IMR-90 (cell line): ENCODE results near the gene USP26. TPM values are rescaled to one million over a fixed set of nuclear protein-coding genes. Genes with fewer than 3 reads are reported as not detected.

ENCODE experiments used
- ATAC-seq: fragments of 200-7000 bp; cut with Tn5 transposase; 2 replicates; pipeline ENCODE4 v1.9.1; 2020; ENCODE audit warnings: low read depth, mild to moderate bottlenecking, moderate library complexity
- BruUV-seq: library from RNA; stranded (reverse); fragments of 400-500 nt; replicated peaks from 2 replicates; lab custom pipeline; 2021; lab: Mats Ljungman, UMichigan
- CTCF ChIA-PET: fragments of 300-600 bp; formaldehyde crosslinking; extraction: SDS; loops from one replicate; lab custom pipeline; 2021; ENCODE audit warnings: antibody characterized with exemption; lab: Yijun Ruan, JAX
- POLR2A ChIA-PET: fragments of 300-600 bp; sonication (Branson Sonifier 250); formaldehyde crosslinking; loops from one replicate; lab custom pipeline; 2022; ENCODE audit warnings: antibody characterized with exemption; ENCODE audit not compliant: unreplicated experiment; lab: Charles Lee
- DNase-seq: peaks from one replicate; pipeline ENCODE4 v3.0.0; 2013
- H2AFZ ChIP-seq: replicated peaks from 2 replicates; pipeline ENCODE3; 2013; ENCODE audit warnings: low read length, mild to moderate bottlenecking; ENCODE audit not compliant: poor library complexity
- H2AK5ac ChIP-seq: 2 replicates; pipeline ENCODE4 v1.6.1; 2013; ENCODE audit warnings: low read depth, low read length, inconsistent platforms
- H2AK9ac ChIP-seq: replicated peaks from 2 replicates; pipeline ENCODE3; 2013; ENCODE audit warnings: mild to moderate bottlenecking, low read depth, low read length, moderate library complexity; ENCODE audit not compliant: poor library complexity
- H2BK120ac ChIP-seq: 2 replicates; pipeline ENCODE4 v1.6.1; 2013; ENCODE audit warnings: low read depth, low read length, inconsistent platforms
- H2BK15ac ChIP-seq: 3 replicates; pipeline ENCODE4 v1.6.1; 2013; ENCODE audit warnings: low read depth, low read length, inconsistent platforms
- H2BK20ac ChIP-seq: 2 replicates; pipeline ENCODE4 v1.6.1; 2013; ENCODE audit warnings: low read depth, mild to moderate bottlenecking, inconsistent platforms, low read length, moderate library complexity
- H2BK5ac ChIP-seq: 2 replicates; pipeline ENCODE4 v1.6.1; 2013; ENCODE audit warnings: mild to moderate bottlenecking, low read depth, low read length, inconsistent platforms; ENCODE audit not compliant: poor library complexity, severe bottlenecking
- H3K14ac ChIP-seq: replicated peaks from 2 replicates; pipeline ENCODE4 v1.6.1; 2013; ENCODE audit warnings: low read depth, low read length, inconsistent platforms
- H3K18ac ChIP-seq: 2 replicates; pipeline ENCODE4 v1.6.1; 2013; ENCODE audit warnings: low read depth, low read length, control low read depth
- H3K23ac ChIP-seq: 2 replicates; pipeline ENCODE4 v1.6.1; 2013; ENCODE audit warnings: low read depth, low read length, inconsistent platforms
- H3K27ac ChIP-seq: 2 replicates; pipeline ENCODE4 v1.5.1; 2013; ENCODE audit warnings: mild to moderate bottlenecking, control low read depth, low read length; ENCODE audit not compliant: insufficient read depth
- H3K27me3 ChIP-seq: 2 replicates; pipeline ENCODE4 v1.6.1; 2013; ENCODE audit warnings: low read length; ENCODE audit not compliant: control insufficient read depth, insufficient read depth
- H3K36me3 ChIP-seq: 2 replicates; pipeline ENCODE4 v1.6.1; 2013; ENCODE audit warnings: low read length, mixed read lengths; ENCODE audit not compliant: control insufficient read depth, insufficient read depth
- H3K4ac ChIP-seq: 2 replicates; pipeline ENCODE4 v1.6.1; 2013; ENCODE audit warnings: low read depth, low read length, inconsistent platforms
- H3K4me1 ChIP-seq: 2 replicates; pipeline ENCODE4 v1.6.1; 2013; ENCODE audit warnings: low read length, mixed read lengths; ENCODE audit not compliant: control insufficient read depth, insufficient read depth
- H3K4me2 ChIP-seq: 2 replicates; pipeline ENCODE4 v1.6.1; 2013; ENCODE audit warnings: low read depth, mild to moderate bottlenecking, control low read depth, low read length, moderate library complexity
- H3K4me3 ChIP-seq: 2 replicates; pipeline ENCODE4 v1.5.1; 2013; ENCODE audit warnings: low read depth, mild to moderate bottlenecking, control low read depth, low read length, moderate library complexity; ENCODE audit not compliant: insufficient read depth
- H3K56ac ChIP-seq: 2 replicates; pipeline ENCODE4 v1.6.1; 2013; ENCODE audit warnings: low read length, inconsistent platforms; ENCODE audit not compliant: insufficient read depth; ENCODE audit errors: extremely low read depth
- H3K79me1 ChIP-seq, 2 experiments: 2 replicates each; pipeline ENCODE4 v1.6.1; 2013; ENCODE audit warnings: low read length in 2 of 2, inconsistent platforms in 1 of 2, low read depth in 1 of 2
- H3K9ac ChIP-seq: 2 replicates; pipeline ENCODE4 v1.6.1; 2013; ENCODE audit warnings: low read depth, low read length, control low read depth
- H3K9me1 ChIP-seq: 2 replicates; pipeline ENCODE4 v1.6.1; 2013; ENCODE audit warnings: low read length, inconsistent platforms; ENCODE audit not compliant: insufficient read depth
- H3K9me3 ChIP-seq: 2 replicates; pipeline ENCODE4 v1.6.1; 2013; ENCODE audit warnings: low read length; ENCODE audit not compliant: control insufficient read depth, insufficient read depth
- H4K20me1 ChIP-seq: 2 replicates; pipeline ENCODE4 v1.6.1; 2013; ENCODE audit warnings: low read length, inconsistent platforms; ENCODE audit not compliant: insufficient read depth
- H4K5ac ChIP-seq: 2 replicates; pipeline ENCODE4 v1.6.1; 2013; ENCODE audit warnings: mild to moderate bottlenecking, low read depth, low read length, control low read depth
- H4K8ac ChIP-seq, 2 experiments: 2 replicates each; pipeline ENCODE4 v1.6.1; 2013; ENCODE audit warnings: low read depth in 2 of 2, low read length in 2 of 2, control low read depth in 1 of 2, inconsistent platforms in 1 of 2
- H4K91ac ChIP-seq: 2 replicates; pipeline ENCODE4 v1.6.1; 2013; ENCODE audit warnings: low read depth, low read length, inconsistent platforms; ENCODE audit not compliant: insufficient read depth
- BHLHE40 ChIP-seq: fragments of 150-350 bp; IDR thresholded peaks from 2 replicates; pipeline ENCODE4 v1.6.1; 2016; ENCODE audit warnings: mild to moderate bottlenecking, low read depth, low read length
- CEBPB ChIP-seq: IDR thresholded peaks from 2 replicates; pipeline ENCODE4 v1.6.1; 2012; ENCODE audit warnings: low read depth, low read length, improper control_type of control experiment
- CHD1 ChIP-seq: IDR thresholded peaks from 2 replicates; pipeline ENCODE4 v1.6.1; 2012; ENCODE audit warnings: low read depth, low read length, improper control_type of control experiment
- ELK1 ChIP-seq: fragments of 150-350 bp; IDR thresholded peaks from 2 replicates; pipeline ENCODE4 v1.6.1; 2016; ENCODE audit warnings: low read depth, mild to moderate bottlenecking, low read length, moderate library complexity, borderline replicate concordance
- MAFK ChIP-seq: IDR thresholded peaks from 2 replicates; pipeline ENCODE4 v1.6.1; 2012; ENCODE audit warnings: low read depth, low read length, improper control_type of control experiment
- MAZ ChIP-seq: IDR thresholded peaks from 2 replicates; pipeline ENCODE4 v1.6.1; 2012; ENCODE audit warnings: low read depth, mild to moderate bottlenecking, low read length, improper control_type of control experiment, moderate library complexity, borderline replicate concordance
- MXI1 ChIP-seq: IDR thresholded peaks from 2 replicates; pipeline ENCODE4 v1.6.1; 2012; ENCODE audit warnings: low read depth, mild to moderate bottlenecking, low read length, moderate library complexity, borderline replicate concordance
- POLR2A ChIP-seq: IDR thresholded peaks from 2 replicates; pipeline ENCODE4 v1.6.1; 2012; ENCODE audit warnings: mild to moderate bottlenecking, low read depth, low read length
- RAD21 ChIP-seq: IDR thresholded peaks from 2 replicates; pipeline ENCODE4 v1.6.1; 2012; ENCODE audit warnings: low read length, improper control_type of control experiment
- RCOR1 ChIP-seq: IDR thresholded peaks from 2 replicates; pipeline ENCODE4 v1.6.1; 2012; ENCODE audit warnings: mild to moderate bottlenecking, low read length, improper control_type of control experiment; ENCODE audit not compliant: insufficient replicate concordance
- RFX5 ChIP-seq: IDR thresholded peaks from 2 replicates; pipeline ENCODE4 v1.8.0; 2012; ENCODE audit warnings: low read depth, mild to moderate bottlenecking, low read length, moderate library complexity
- SMC3 ChIP-seq: fragments of 150-350 bp; IDR thresholded peaks from 2 replicates; pipeline ENCODE4 v1.6.1; 2016; ENCODE audit warnings: low read depth, mild to moderate bottlenecking, antibody characterized with exemption, low read length, moderate library complexity
- USF2 ChIP-seq: fragments of 150-350 bp; IDR thresholded peaks from 2 replicates; pipeline ENCODE4 v1.6.1; 2017; ENCODE audit warnings: mild to moderate bottlenecking, antibody characterized with exemption, low read length, low read depth
- WGBS, 2 experiments: methylation state at CpG; one replicate each; pipeline versions ENCODE4 v1.1.5 to v1.1.7; 2013; ENCODE audit warnings: missing lambda C conversion rate in 2 of 2; ENCODE audit not compliant: insufficient read length in 1 of 2; ENCODE audit errors: extremely low coverage in 2 of 2; 5-methylcytosine and 5-hydroxymethylcytosine counted together
- dilution Hi-C: fragments of 300-500 bp; cut with HindIII; formaldehyde crosslinking; loops from one replicate; pipeline ENCODE4 v1.14.3; 2018; ENCODE audit warnings: low sequenced_read_pairs; ENCODE audit not compliant: unreplicated experiment
- in situ Hi-C: fragments of 300-500 bp; cut with MboI; formaldehyde crosslinking; loops from 3 replicates; pipeline ENCODE4 v1.14.3; 2019; ENCODE audit warnings: low sequenced_read_pairs, inconsistent platforms, mixed read lengths
- intact Hi-C: fragments of 100-400 bp; cut with micrococcal nuclease; formaldehyde crosslinking; loops from 2 replicates; pipeline ENCODE4 v1.10.0; 2022
- polyA plus RNA-seq, 3 experiments: library from polyadenylated mRNA; depleted of rRNA; stranded (reverse); fragments of >200 nt; gene quantifications; 2 replicates each; pipeline ENCODE4 v1.2.3, GENCODE V29; 2012; ENCODE audit warnings: low replicate concordance in 1 of 3
- total RNA-seq: library from RNA; depleted of rRNA; stranded (reverse); fragments of >200 nt; gene quantifications from 2 replicates; pipeline ENCODE4 v1.2.3, GENCODE V29; 2012
- TF ChIP-seq, protein P1 (sequence below): conservative IDR thresholded peaks from 2 replicates; pipeline ENCODE4 v1.5.1; 2012; ENCODE audit warnings: mild to moderate bottlenecking, low read depth, low read length, improper control_type of control experiment

USP26 gene
- total and polyA plus RNA-seq, 2 of the 4 experiments (the other 2 are of a cell fraction), result not detected

DNA sequence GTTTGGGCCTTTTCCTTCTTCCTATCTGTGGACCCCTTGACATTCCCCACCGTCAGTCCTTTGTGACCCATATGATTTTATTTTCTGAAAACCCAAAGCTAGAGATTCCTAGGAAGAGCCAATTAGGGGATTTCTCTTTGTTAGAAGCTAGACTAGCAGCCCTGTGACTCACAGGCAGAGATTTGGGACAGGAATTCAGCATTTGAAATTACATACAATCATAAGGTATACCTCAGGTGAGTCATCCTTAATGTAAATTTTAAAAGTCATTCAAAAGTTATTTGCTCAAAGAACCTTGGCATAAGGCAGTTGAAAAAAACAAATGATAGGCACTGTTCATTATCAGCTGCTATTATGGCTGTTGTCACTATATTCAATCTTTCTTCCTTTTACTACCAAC lies 40.6 kb downstream of the USP26 start:
- Histone ChIP-seq H3K18ac (no peak overlapping the region), H3K9me1 (no peaks in the 10 kb centered on the region), H3K4me3 (no peak overlapping the region), H3K9me3 (no peaks in the 10 kb centered on the region), H2BK15ac (no peak overlapping the region), H3K4me2 (no peak overlapping the region), H4K5ac (no peak overlapping the region), H4K91ac (no peak overlapping the region), H3K27me3 (no peaks in the 10 kb centered on the region; the same call in 1 of the 2 replicates), H2BK5ac (no peak overlapping the region), H3K9ac (no peak overlapping the region), H3K27ac (no peak overlapping the region), H2AK9ac (no peak overlapping the region), H3K36me3 (no peaks in the 10 kb centered on the region), H3K4ac (no peak overlapping the region), H2AK5ac (no peak overlapping the region), H2BK20ac (no peak overlapping the region), H3K23ac (no peak overlapping the region), H3K56ac (no peak overlapping the region), H4K20me1 (no peaks in the 10 kb centered on the region), H2AFZ (no peak overlapping the region), H4K8ac (no peak overlapping the region), H3K4me1 (no peaks in the 10 kb centered on the region), H3K79me1 (no peaks in the 10 kb centered on the region), H3K14ac (no peak overlapping the region), H2BK120ac (no peak overlapping the region)
- no TSS peak for BruUV-seq
- POLR2A ChIA-PET, result no interaction called here
- no CpG with 5 or more reads among the region's 1 CpG for WGBS, 2 experiments
- DNase-seq (no peak), ATAC-seq (no peak)
- dilution Hi-C loops, result no loop called here
- CTCF ChIA-PET, result no interaction called here
- no peak for TF ChIP-seq RAD21
- TF ChIP-seq BHLHE40, result no peak
- TF ChIP-seq MAFK, result no peak
- no peak for TF ChIP-seq CEBPB
- no peak for TF ChIP-seq MAZ
- TF ChIP-seq SMC3, result no peak
- TF ChIP-seq ELK1, result no peak
- TF ChIP-seq RCOR1, result no peak
- no peak for TF ChIP-seq POLR2A
- no peak for TF ChIP-seq CHD1
- no peak for TF ChIP-seq USF2
- no peak for TF ChIP-seq RFX5
- no peak for TF ChIP-seq MXI1
- TF ChIP-seq, protein P1, sequence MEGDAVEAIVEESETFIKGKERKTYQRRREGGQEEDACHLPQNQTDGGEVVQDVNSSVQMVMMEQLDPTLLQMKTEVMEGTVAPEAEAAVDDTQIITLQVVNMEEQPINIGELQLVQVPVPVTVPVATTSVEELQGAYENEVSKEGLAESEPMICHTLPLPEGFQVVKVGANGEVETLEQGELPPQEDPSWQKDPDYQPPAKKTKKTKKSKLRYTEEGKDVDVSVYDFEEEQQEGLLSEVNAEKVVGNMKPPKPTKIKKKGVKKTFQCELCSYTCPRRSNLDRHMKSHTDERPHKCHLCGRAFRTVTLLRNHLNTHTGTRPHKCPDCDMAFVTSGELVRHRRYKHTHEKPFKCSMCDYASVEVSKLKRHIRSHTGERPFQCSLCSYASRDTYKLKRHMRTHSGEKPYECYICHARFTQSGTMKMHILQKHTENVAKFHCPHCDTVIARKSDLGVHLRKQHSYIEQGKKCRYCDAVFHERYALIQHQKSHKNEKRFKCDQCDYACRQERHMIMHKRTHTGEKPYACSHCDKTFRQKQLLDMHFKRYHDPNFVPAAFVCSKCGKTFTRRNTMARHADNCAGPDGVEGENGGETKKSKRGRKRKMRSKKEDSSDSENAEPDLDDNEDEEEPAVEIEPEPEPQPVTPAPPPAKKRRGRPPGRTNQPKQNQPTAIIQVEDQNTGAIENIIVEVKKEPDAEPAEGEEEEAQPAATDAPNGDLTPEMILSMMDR, result no peak
- intact Hi-C loops, result no loop called here
- in situ Hi-C loops, result no loop called here
